ENCODE measurements around the gene RCN2.

The RCN2 gene

DNA sequence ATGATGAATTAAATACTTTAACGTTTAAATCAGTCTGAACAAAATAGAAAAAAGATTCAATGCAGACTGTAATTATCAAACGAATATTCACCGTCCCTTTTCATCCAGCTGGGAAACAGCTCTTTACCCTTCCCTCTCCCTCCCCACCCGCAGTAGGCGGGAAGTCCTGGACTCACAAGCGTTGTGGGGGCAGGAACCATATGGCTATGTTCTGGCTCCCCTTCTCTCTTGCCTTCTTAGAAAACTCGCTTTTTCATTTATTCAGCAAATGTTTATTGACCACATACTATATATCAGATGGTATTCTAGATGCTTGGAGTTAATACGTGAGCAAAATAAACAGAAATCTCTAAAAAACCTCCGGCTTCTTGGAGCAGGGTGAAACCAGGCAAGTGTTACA is 25.7 kb upstream of the RCN2 start:
- H3K36me3 Mint-ChIP-seq: peaks cover 3% of the 10 kb centered on the region
- H3K4me1 Mint-ChIP-seq: peaks cover 37% of the 10 kb centered on the region
- peak overlapping the region; percentile 89 for H3K4me3 Mint-ChIP-seq
- peak overlapping the region; percentile 64 for H3K27ac Mint-ChIP-seq
- DNase-seq: no peak
- H3K27me3 Mint-ChIP-seq: peaks cover 7% of the 10 kb centered on the region
- CTCF ChIA-PET: interaction anchor here (1.0 kb wide), 1 partner anchor 68 kb away, joined by 4 read pairs; no protein-coding TSS in a partner anchor
- H3K9me3 Mint-ChIP-seq: peaks cover 3% of the 10 kb centered on the region

DNA sequence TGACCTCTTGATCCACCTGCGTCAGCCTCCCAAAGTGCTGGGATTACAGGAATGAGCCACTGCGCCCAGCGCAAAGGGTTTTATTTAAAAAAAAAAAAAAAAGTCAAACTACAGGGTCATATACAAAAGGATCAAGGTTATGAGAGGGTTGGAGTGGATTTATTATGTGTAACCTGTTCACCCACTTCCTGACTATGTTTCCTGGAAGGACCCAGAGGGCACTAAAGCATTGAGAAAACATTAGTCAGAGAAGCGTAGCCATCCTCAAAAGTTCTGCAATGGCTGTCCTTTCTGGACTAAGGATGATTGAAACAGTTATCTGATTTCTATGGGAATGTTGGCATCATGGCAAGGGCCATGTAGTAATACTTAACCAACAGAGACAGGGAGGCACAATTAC is 19.1 kb upstream of the RCN2 start:
- H3K27ac Mint-ChIP-seq: no peak overlapping the region
- DNase-seq: no peak
- no peaks in the 10 kb centered on the region for H3K9me3 Mint-ChIP-seq
- no peaks in the 10 kb centered on the region for H3K36me3 Mint-ChIP-seq
- CTCF ChIA-PET: no interaction called here
- H3K4me1 Mint-ChIP-seq: peaks cover 8% of the 10 kb centered on the region
- peaks cover 22% of the 10 kb centered on the region for H3K27me3 Mint-ChIP-seq
- H3K4me3 Mint-ChIP-seq: no peak overlapping the region

DNA sequence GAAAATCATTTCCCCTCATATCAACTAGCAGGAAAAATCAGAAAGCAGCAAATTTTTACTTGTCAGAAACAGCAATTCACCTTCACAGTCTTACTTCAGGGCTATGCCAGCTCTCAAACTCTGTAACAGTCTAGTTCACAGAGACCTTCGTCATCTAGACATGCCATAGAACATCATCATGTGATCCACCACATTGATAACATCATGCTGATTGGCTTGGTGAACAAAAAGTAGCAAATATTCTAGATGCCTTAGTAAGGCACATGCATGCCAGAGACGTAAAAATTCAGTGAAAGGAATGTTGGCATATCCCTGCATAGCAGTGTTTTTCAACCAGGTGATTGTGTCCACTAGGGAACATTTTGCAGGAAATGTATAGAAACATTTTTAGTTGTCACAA is 17.8 kb upstream of the RCN2 start:
- CTCF ChIA-PET: no interaction called here
- Mint-ChIP-seq H3K27me3 (peaks cover 22% of the 10 kb centered on the region), H3K27ac (no peak overlapping the region), H3K4me1 (peaks cover 8% of the 10 kb centered on the region), H3K36me3 (no peaks in the 10 kb centered on the region), H3K4me3 (no peak overlapping the region), H3K9me3 (no peaks in the 10 kb centered on the region)
- no peak for DNase-seq

- Mint-ChIP-seq H3K9me3 (no peaks in the 10 kb centered on the region), H3K27me3 (peaks cover 41% of the 10 kb centered on the region), H3K4me1 (peaks cover 7% of the 10 kb centered on the region), H3K36me3 (no peaks in the 10 kb centered on the region), H3K4me3 (no peak overlapping the region), H3K27ac (no peak overlapping the region)
- CTCF ChIA-PET: no interaction called here
- no peak for DNase-seq
Measured at GRCh38 chr15:76916369-76916768, 15.2 kb upstream of the RCN2 start.

DNA sequence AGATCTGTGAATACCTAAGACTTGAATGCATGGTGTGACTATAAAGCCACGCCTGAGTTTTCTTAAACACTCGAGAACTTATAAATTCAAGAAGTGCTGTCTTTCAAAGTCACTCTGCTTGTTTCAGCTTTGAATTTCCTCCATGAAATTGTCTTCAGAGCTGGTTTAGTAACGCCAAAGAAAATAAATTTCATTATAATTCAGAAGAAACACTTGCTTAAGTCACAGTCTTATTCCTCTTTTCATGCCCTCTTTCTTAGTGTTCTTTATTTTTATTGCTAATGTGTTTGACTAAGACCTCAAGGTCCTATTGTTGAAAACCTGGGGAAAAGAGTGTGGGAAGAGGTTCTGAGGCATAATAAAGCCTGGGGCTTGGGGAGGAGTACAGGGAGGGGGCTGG is 3.3 kb upstream of the RCN2 start:
- Mint-ChIP-seq H3K4me1 (peaks cover 20% of the 10 kb centered on the region), H3K9me3 (no peaks in the 10 kb centered on the region), H3K27me3 (peaks cover 22% of the 10 kb centered on the region), H3K27ac (no peak overlapping the region), H3K4me3 (no peak overlapping the region), H3K36me3 (peaks cover 3% of the 10 kb centered on the region)
- no peak for DNase-seq
- CTCF ChIA-PET: no interaction called here

- CTCF ChIA-PET: no interaction called here
- no peaks in the 10 kb centered on the region for H3K9me3 Mint-ChIP-seq
- H3K4me1 Mint-ChIP-seq: peaks cover 28% of the 10 kb centered on the region
- H3K4me3 Mint-ChIP-seq: no peak overlapping the region
- peaks cover 22% of the 10 kb centered on the region for H3K27me3 Mint-ChIP-seq
- DNase-seq: no peak
- H3K27ac Mint-ChIP-seq: no peak overlapping the region
- peaks cover 10% of the 10 kb centered on the region for H3K36me3 Mint-ChIP-seq
Measured at GRCh38 chr15:76929011-76929760, 2.4 kb upstream of the RCN2 start.

DNA sequence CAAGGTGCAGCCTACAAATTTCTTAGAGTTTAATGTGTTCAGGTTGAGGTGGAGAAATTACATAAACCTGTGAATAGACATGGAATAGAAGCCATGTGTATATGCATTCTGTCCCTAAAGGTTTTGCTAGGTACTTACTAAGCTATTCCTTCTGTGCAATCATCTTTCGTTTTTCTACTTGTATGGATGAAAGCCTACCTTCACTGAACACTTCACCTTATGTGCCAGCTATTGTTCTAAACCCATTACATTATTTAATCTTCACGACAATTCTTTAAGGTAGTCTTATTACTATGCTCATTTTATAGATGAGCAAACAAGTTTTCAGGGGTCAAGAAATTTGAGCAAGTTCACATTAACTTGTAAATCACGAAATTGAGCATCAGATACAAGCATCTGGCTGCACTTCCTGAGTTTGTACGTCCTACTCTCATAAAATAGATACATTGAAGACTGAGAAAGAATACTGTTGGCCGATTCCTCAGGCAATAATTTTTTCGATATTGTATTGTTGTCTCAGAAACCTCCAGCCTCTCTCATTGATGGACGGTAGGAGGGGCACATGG is 635 bp upstream of the RCN2 start:
- DNase-seq: no peak
- H3K36me3 Mint-ChIP-seq: peaks cover 20% of the 10 kb centered on the region
- no peaks in the 10 kb centered on the region for H3K9me3 Mint-ChIP-seq
- H3K4me3 Mint-ChIP-seq: peak overlapping the region; percentile 86
- H3K27me3 Mint-ChIP-seq: peaks cover 18% of the 10 kb centered on the region
- H3K27ac Mint-ChIP-seq: peak overlapping the region; percentile 80
- CTCF ChIA-PET: interaction anchor here (0.6 to 1.4 kb wide), 2 partner anchors 11 to 507 kb away, joined by 3 to 6 read pairs; no protein-coding TSS in a partner anchor
- H3K4me1 Mint-ChIP-seq: peaks cover 41% of the 10 kb centered on the region

DNA sequence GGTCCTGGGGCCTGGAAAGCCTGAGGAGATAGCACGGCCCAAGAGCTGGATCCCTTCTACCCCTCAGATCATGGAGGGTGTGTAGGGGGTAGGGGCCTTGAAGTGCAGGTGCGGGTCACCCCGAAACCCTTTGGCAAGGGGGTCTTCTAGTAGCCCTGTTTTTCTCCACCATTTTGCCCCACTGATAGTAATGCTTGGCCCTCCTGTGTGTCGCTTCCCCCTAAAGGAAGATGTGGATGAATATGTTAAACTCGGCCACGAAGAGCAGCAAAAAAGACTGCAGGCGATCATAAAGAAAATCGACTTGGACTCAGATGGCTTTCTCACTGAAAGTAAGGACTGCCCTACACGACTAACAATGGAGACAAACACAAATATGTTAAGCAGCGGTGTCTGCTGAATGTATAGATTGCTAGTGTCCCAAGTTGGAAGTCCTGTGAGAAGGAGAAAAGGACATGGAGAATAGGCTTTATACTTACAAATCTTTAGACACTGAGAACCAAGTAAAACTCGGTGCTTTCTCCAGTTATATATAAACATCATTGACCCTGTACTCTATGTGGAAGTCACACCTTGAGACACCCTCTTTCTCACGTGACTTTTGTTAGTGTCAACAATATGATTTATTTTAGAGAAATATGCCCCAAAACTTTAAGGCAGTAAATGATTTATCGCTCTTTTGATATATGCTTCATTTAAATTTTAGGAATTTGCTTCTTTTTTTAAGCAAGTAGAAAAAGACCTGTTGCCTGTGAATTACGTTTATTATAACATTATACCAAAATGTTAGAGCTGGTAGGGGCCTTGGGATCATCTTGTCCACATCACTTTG is 802 bp downstream of the RCN2 start:
- DNase-seq: no peak

GRCh38 chr15:76935620-76936019 is 4.1 kb downstream of the RCN2 start:
- H3K4me1 Mint-ChIP-seq: peaks cover 57% of the 10 kb centered on the region
- H3K27ac Mint-ChIP-seq: peak overlapping the region; percentile 80
- H3K4me3 Mint-ChIP-seq: no peak overlapping the region
- H3K36me3 Mint-ChIP-seq: peaks cover 36% of the 10 kb centered on the region
- DNase-seq: no peak
- CTCF ChIA-PET: no interaction called here
- H3K9me3 Mint-ChIP-seq: no peaks in the 10 kb centered on the region
- no peaks in the 10 kb centered on the region for H3K27me3 Mint-ChIP-seq

More for the DNA sequence above, 802 bp downstream of the RCN2 start:
- Mint-ChIP-seq H3K27me3 (peaks cover 11% of the 10 kb centered on the region), H3K9me3 (no peaks in the 10 kb centered on the region), H3K27ac (peak overlapping the region; percentile 84), H3K4me1 (peaks cover 50% of the 10 kb centered on the region), H3K36me3 (peaks cover 28% of the 10 kb centered on the region), H3K4me3 (peak overlapping the region; percentile 86)
- CTCF ChIA-PET: interaction anchor here (1.4 kb wide), 1 partner anchor 9 kb away, joined by 6 read pairs; no protein-coding TSS in a partner anchor

DNA sequence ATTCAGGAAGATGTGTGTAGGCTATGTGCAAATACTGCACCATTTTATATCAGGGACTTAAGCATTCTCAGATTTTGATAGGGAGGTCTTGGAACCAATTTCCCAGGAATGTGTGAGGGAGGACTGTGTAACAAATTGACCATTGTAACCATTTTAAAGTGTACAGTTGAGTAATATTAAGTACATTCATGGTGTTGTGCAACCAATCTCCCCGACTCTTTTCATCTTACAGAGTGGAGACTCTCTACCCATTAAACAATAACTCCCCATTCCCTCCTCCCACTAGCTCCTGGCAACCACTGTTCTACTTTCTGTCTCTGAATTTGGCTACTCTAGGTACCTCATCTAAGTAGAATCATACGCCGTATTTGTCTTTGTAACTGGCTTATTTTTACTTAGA is 5.1 kb downstream of the RCN2 start:
- H3K36me3 Mint-ChIP-seq: peaks cover 36% of the 10 kb centered on the region
- H3K27ac Mint-ChIP-seq: no peak overlapping the region
- H3K4me1 Mint-ChIP-seq: peaks cover 55% of the 10 kb centered on the region
- H3K9me3 Mint-ChIP-seq: no peaks in the 10 kb centered on the region
- CTCF ChIA-PET: no interaction called here
- H3K4me3 Mint-ChIP-seq: no peak overlapping the region
- DNase-seq: no peak
- no peaks in the 10 kb centered on the region for H3K27me3 Mint-ChIP-seq

GRCh38 chr15:76938752-76939151 is 7.2 kb downstream of the RCN2 start:
- DNase-seq: no peak
- Mint-ChIP-seq H3K4me1 (peaks cover 38% of the 10 kb centered on the region), H3K36me3 (peaks cover 36% of the 10 kb centered on the region), H3K4me3 (no peak overlapping the region), H3K9me3 (no peaks in the 10 kb centered on the region), H3K27ac (no peak overlapping the region), H3K27me3 (no peaks in the 10 kb centered on the region)
- CTCF ChIA-PET: no interaction called here

DNA sequence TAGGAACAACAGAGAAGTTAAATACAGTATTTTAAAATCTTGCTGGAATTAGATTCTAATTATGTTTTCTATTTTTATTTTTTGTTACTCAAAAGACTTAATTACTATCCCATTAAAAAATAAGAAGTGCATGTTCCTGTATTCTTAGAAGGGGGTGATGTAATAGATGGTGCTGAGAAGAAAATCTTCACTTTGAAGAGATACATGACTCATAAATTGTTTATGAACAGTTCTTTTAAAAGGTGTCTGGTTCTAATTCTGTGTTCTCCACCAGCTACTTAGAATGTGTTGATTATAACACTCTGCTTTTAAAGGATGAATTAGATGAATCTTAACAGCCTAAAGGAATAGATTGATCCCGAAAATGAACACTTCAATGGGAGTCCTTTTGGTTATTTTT is 8.2 kb downstream of the RCN2 start:
- peaks cover 38% of the 10 kb centered on the region for H3K36me3 Mint-ChIP-seq
- peak overlapping the region; percentile 68 for H3K27ac Mint-ChIP-seq
- H3K4me3 Mint-ChIP-seq: no peak overlapping the region
- H3K4me1 Mint-ChIP-seq: peaks cover 34% of the 10 kb centered on the region
- CTCF ChIA-PET: no interaction called here
- no peaks in the 10 kb centered on the region for H3K9me3 Mint-ChIP-seq
- DNase-seq: no peak
- no peaks in the 10 kb centered on the region for H3K27me3 Mint-ChIP-seq

GRCh38 chr15:76941636-76942035 is 10.1 kb downstream of the RCN2 start:
- H3K36me3 Mint-ChIP-seq: peaks cover 42% of the 10 kb centered on the region
- no peaks in the 10 kb centered on the region for H3K27me3 Mint-ChIP-seq
- H3K27ac Mint-ChIP-seq: no peak overlapping the region
- DNase-seq: no peak
- H3K4me1 Mint-ChIP-seq: peaks cover 20% of the 10 kb centered on the region
- CTCF ChIA-PET: interaction anchor here (0.7 to 1.8 kb wide), 4 partner anchors 10 to 601 kb away, joined by 3 to 6 read pairs (median 4); partner anchors contain the start of gene RCN2
- H3K9me3 Mint-ChIP-seq: no peaks in the 10 kb centered on the region
- no peak overlapping the region for H3K4me3 Mint-ChIP-seq

DNA sequence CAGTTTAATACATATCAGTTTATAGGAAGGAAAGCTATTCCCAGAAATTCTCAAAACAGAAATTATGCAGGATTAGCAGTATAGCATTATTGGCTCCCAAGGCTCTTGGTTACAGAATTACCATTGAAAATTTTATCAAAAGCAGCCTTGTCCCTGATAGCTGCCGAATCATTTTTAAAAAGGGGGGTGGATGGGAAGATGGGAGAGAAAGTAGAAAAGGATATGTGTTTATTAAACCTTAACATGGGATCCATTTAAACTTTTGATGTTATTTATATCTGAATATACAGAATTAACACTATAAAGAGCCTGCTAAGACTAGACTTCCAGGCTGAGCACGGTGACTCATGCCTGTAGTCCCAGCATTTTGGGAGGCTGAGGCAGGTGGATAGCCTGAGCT is 10.8 kb downstream of the RCN2 start:
- no peak overlapping the region for H3K27ac Mint-ChIP-seq
- CTCF ChIA-PET: interaction anchor here (1.2 to 1.8 kb wide), 2 partner anchors 11 to 32 kb away, joined by 4 to 6 read pairs; partner anchors contain the start of gene RCN2
- peaks cover 17% of the 10 kb centered on the region for H3K4me1 Mint-ChIP-seq
- peaks cover 45% of the 10 kb centered on the region for H3K36me3 Mint-ChIP-seq
- DNase-seq: no peak
- no peak overlapping the region for H3K4me3 Mint-ChIP-seq
- no peaks in the 10 kb centered on the region for H3K9me3 Mint-ChIP-seq
- no peaks in the 10 kb centered on the region for H3K27me3 Mint-ChIP-seq
